GM21390 (cell line): Measurements from ENCODE around the gene SLC18A3.

ENCODE experiments used
- ATAC-seq: cut with Tn5 transposase; IDR thresholded peaks from one replicate; pipeline ENCODE4 v1.9.1; 2021; ENCODE audit not compliant: unreplicated experiment

Gene SLC18A3

DNA sequence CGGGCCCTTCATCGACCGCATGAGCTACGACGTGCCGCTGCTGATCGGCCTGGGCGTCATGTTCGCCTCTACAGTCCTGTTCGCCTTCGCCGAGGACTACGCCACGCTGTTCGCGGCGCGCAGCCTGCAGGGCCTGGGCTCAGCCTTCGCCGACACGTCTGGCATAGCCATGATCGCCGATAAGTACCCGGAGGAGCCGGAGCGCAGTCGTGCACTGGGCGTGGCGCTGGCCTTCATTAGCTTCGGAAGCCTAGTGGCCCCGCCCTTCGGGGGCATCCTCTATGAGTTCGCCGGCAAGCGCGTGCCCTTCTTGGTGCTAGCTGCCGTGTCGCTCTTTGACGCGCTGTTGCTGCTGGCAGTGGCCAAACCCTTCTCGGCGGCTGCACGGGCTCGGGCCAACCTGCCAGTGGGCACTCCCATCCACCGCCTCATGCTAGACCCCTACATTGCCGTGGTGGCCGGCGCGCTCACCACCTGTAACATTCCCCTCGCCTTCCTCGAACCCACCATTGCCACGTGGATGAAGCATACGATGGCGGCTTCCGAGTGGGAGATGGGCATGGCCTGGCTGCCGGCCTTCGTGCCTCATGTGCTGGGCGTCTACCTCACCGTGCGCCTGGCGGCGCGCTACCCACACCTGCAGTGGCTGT, 1.2 kb downstream of the SLC18A3 start:
- no peak for ATAC-seq

DNA sequence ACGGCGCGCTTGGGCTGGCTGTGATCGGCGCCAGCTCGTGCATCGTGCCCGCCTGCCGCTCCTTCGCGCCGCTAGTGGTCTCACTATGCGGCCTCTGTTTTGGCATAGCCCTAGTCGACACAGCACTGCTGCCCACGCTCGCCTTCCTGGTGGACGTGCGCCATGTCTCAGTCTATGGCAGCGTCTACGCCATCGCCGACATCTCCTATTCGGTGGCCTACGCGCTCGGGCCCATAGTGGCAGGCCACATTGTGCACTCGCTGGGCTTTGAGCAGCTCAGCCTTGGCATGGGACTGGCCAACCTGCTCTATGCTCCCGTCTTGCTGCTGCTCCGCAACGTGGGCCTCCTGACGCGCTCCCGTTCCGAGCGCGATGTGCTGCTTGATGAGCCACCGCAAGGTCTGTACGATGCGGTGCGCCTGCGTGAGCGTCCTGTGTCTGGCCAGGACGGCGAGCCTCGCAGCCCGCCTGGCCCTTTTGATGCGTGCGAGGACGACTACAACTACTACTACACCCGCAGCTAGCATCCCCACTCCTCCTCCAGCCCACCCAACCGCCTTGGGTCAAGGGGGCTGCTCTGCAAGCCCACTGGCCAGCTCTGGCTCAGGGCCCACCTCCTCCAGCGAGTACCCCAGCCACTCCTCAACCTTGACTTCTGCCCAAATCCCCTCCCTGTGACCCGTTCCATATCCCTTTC, 1.9 kb downstream of the SLC18A3 start:
- no peak for ATAC-seq

DNA sequence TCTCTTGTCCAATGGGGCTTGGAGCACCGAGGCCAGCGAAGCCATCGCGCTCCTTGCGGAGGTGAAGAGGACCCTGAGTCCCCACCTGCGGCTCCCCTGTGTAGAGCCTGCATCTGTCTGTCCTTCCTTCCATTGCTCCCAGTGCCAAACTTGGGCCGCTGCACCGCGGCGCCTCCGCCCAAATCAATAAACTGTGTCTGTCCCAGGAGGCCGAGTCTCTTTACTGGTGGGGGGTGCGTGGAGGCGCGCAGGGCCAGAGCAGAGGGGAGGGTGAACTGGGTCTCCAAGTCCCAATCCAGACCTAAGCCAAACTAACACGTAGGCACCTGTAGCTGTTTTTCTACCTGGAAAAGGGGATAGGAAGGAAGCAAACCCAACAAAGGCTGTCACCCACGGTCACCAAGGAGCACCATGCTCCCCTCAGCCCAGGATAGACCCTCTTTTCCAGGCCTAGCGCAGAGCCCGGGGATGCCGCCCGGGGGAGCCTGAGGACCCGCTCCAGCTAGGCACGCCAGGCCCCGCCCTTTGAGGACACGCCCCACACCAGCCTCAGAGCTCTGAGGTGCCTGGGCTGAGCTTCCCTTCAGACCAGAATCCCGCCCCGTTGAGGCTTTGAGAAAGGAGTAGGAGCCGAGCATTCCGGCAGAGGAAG, 2.5 kb downstream of the SLC18A3 start:
- no peak for ATAC-seq

DNA sequence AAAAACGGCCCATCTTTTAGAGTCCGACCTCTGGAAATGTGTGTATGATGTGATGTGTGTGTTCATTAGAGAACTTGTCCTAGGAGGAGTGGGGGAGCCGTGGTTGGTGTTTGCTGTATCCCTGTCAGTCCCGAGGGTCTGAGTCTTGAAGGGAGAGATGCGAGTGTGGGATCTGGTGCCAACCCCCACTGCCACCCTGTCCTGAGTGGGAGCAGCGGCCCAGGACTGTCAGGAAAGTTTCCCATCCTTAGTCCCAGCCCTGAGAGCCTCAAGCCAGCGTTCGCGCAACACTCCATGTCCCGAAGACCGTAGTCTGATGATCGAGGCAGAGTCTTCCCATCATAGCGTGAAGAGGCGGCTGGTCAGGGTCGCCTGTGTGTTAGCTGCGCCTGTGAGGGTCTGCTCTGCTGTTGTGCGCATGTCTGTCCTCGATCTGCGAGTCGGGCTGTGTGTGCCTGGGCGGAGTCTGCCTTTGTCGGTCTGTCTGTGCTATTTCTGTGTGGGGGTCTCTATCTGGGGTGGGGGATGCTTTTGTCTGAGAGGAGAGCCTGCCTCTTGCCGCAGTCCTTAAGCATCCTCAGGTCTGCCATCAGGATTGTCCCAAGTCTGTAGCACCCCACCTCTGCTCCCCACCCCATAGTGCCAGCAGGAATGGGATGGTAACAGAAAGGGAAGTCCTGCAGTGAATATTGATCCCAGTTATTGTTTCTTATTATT, 3.2 kb downstream of the SLC18A3 start:
- no peak for ATAC-seq

DNA sequence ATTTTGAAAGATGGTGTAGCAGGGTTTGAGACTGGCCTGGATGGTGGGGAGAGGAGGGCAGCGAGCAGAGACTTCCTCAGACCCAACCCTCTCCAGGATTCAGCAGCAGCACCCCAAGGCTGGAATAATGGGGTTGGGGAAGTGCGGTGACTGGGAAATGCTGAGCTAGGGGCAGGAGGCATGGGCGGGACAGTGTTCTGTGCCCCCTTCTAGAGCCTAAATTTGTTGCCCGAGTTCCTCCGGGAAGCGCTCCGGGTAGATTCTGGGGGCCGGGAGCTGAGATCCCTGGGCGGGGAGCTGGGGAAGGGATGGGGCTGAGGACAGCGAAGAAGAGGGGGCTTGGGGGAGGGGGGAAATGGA, 3.8 kb downstream of the SLC18A3 start, which contains the start of gene CHAT:
TSS of gene CHAT (plus strand) at position 156 of the 360 bp plus-strand sequence. CDS start at position 309, 153 bp downstream.
- no peak for ATAC-seq

DNA sequence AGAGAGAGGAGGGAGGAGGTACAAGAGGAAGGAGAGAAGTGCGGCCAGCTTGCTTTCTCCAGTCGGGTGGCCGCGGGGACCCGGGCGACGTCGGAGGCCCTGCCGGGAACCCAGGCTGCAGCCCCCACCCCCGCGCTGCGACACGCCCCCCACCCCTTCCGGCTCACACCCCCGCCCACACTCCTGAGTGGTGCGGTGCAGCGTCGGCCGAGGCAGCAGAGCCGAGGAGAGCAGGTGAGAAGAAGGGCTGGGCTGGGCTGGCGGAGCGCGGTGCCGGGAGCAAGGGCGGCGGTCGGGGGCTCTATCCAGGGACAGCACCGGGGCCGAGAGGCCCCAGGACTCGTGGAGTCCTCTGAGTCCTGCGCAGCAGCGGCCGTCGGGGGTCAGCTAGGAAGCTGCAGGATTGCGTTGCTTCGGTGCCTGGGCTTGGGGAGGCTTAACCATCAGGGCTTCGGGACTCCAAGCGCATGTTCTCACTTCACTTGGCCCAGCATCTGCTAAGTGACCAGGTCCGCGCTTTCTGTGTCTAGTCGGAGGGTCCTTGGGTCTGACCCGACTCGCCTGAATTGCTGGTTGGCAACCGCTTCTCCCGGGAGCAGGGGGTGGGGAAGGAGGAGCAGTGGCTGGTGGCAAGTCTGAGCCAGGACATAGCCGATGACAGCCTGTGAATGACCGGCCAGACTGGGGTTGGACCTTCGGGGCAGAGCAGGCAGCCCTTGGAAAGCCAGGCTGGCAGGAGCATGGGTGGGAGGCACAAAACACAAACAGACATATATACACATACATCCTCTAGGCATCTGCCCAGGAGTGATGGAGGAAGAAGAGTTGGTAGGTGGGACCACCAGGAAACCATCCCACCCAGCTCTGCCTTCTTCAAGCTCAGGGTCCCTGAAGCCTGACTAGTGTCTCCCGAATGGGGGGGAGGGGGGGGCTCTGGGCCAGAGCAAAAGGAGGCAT, 4.4 kb downstream of the SLC18A3 start:
- no peak for ATAC-seq

DNA sequence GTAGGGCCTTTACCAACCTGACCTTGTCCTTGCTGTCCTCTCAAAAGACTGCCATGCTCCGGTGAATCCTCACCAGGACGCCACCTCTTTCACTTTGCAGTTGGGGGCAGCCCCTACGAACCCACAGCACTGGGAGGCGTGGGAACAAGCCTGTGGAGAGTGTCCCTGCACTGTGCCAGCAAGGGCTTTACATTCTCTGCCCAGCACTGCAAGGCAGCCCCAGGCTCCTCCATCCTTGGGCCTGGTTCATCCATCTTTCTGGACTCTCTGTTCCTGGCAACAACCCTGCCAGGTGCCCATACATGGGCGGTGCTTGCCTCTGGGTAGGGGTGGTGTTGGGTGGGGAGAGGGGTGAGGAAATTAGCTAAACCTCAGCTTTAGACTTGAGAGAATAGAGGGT, 5.1 kb downstream of the SLC18A3 start:
- no peak for ATAC-seq

DNA sequence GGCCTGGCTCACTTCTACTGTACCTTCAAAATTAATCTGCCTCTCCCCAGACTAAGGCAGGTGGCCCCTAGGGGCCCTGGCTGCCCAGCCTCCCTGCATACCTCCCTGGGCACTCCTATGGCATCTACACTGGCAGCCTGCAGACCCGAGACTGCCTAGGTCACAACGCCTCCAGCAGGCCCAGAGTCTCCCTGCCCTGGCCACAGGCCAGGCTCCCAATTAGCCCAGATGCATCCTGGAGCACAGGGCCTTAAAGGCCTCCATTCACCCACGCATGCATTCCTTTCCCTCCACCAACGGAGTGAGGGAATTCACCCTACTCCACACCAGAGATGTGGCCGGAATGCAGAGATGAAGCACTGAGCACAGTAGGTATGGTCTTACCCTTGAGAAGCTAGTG, 5.6 kb downstream of the SLC18A3 start:
- ATAC-seq: no peak

DNA sequence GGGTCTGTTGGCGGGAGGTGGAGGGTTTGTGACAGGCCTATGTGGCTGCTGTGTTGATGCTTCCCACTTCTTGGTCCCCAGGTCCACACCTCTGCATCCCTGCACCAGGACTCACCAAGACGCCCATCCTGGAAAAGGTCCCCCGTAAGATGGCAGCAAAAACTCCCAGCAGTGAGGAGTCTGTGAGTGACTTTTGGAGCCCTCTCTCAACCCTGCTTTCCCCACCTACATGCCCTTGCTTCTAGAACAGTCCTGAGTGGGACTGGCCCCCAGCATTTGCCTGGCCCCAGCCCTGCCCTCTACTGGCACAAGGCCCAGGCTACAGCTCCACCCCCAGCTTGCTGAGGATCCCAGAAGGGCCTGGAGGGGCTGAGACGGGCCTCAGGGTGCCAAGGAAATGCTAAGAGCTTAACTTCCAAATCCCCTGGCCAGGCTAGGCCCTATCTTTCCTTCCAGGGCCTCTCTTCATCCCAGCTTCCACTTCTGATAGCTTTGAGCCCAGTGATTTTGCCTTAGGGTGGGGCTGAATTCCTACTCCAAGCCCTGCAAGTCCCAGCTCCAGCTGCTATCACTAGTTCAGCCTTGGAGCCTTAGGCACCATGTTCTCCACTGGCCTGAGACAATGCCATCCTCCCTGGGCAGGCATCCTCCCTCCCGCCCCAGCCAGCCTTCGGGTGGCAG, 6.5 kb downstream of the SLC18A3 start:
- no peak for ATAC-seq

DNA sequence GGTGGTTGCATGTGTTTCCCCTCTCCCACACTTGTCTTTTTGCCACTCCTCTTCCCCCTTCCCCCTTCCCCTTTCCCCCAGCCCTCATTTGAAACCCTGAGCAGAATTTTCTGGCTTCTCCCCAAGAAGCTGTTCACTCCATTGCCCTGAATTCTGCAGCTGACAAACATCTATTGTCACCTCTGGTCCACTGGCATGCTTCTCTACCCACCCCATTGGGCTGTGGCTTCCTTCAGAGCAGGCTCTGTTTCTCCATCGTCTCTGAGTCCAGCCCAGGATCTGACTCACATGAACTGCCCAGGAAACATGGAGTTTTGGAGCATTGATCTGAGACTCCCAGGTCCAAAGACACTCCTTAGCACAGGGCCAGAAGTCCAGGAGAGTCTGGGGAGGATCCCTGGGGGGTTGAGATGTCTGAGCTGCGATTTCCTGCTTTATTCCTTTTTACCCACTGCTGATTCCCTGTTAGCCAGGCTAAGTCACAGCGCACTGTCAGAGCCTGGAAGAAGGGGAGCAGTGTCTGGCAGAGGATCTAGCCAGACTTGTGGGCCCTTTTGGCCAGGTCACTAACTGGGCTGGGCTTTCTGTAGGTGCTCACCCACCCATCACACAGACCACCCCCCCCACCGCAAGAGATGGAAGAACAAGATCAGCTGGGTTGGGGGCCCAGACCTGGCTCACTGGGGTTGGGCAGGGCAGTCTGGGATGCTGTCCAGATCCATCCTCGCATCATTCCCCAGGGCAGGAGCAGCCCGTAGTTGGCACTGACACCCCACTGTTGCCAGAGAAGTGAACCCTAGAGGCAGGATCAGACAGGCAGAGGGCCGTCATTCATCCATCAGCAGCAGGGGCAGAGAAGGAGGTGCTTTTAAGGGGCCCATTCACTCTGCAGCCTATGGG, 7.3 kb downstream of the SLC18A3 start:
- no peak for ATAC-seq

DNA sequence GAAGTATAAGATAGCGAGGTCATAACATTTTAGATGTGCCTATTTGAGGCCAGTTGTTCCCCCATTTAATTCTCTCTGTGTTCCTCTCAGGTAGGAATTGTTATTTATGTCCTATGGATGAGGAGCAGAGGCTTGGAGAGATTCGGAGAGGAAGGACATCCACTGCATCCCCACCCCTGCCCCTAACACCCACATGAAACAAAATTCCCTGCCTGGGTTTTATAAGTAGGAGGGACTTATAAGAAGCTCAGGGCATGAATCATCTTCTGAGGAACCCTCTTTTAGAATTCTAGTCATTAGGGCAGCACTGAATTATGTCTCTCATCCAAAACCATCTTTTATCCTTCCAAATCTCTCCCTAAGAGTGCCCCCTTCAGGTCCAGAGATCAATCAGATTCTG, 8.7 kb downstream of the SLC18A3 start:
- ATAC-seq: no peak

DNA sequence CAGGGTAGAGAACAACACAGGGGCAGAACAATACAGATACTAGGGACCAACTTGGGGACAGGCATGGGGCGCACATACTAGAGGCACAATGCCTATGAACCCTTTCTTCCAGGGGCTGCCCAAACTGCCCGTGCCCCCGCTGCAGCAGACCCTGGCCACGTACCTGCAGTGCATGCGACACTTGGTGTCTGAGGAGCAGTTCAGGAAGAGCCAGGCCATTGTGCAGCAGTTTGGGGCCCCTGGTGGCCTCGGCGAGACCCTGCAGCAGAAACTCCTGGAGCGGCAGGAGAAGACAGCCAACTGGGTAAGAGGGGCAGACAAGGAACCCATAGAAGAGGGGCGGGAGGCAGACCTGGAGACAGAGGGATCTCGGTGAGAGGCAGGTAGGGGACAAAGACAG, 9.5 kb downstream of the SLC18A3 start:
- ATAC-seq: no peak

DNA sequence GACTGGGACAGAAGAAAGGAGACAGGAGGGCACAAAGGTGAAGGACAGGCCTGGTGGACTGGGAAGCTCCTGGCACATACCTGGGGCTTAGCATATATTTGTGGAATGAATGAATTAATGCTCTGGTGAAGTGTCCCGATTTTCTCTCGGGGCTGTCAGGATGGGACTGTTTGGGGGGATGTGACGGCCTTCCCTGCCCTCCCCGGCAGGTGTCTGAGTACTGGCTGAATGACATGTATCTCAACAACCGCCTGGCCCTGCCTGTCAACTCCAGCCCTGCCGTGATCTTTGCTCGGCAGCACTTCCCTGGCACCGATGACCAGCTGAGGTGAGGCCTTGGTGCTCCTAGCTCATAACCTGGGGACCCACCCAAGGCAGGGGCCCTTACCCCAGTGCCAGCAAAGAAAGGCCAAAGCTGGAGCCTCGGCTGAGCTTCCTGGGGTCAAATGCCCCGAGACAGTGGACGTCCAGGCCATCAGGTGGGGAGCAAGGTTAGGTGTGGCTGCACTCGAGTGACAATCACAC, 10.2 kb downstream of the SLC18A3 start:
- ATAC-seq: no peak

DNA sequence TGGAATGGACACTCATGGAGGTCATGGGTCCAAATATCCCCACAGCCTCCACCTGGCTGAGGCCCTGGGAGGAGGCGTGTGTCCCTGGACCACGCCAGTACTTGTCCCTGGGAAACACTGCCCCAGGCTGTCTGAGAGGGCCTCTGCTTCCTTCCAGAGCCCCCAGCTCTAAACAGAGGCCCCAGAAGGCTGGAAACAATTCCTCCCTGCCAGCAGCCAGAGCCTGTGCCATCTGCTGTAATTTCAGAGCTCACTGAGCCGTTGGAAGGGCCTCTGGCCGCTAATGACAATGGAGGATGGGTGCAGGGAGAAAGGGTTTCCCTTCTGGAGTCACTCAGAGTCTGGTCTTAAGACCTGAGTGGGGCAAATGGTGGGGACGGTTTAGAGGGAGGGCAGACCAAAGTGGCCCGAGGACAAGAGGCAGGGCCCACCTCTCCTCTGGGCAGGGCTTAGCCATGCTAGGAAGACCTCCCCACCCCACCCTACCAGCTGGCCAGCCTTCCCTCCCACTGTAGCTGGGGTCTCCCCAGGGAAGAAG, 10.8 kb downstream of the SLC18A3 start:
- ATAC-seq: no peak

DNA sequence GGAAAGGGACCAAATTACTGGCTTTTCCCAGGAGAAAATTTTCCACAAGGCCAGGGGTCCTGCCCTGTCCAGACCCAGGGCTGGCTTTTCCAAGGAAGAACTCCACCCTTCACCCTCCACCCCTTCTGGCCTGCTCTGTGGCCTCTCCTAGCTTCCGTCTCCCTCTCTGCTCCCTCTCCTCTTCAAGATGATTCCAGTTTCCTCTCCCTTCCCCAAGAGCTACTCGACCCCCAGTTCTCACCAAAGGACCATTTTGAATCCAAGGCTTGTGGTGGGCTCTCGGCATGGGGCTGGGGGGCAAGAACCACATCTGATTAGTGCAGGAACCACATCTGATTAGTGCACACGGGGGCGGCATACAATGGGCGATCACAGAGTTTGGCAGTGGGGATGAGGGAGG, 11.5 kb downstream of the SLC18A3 start:
- ATAC-seq: no peak

DNA sequence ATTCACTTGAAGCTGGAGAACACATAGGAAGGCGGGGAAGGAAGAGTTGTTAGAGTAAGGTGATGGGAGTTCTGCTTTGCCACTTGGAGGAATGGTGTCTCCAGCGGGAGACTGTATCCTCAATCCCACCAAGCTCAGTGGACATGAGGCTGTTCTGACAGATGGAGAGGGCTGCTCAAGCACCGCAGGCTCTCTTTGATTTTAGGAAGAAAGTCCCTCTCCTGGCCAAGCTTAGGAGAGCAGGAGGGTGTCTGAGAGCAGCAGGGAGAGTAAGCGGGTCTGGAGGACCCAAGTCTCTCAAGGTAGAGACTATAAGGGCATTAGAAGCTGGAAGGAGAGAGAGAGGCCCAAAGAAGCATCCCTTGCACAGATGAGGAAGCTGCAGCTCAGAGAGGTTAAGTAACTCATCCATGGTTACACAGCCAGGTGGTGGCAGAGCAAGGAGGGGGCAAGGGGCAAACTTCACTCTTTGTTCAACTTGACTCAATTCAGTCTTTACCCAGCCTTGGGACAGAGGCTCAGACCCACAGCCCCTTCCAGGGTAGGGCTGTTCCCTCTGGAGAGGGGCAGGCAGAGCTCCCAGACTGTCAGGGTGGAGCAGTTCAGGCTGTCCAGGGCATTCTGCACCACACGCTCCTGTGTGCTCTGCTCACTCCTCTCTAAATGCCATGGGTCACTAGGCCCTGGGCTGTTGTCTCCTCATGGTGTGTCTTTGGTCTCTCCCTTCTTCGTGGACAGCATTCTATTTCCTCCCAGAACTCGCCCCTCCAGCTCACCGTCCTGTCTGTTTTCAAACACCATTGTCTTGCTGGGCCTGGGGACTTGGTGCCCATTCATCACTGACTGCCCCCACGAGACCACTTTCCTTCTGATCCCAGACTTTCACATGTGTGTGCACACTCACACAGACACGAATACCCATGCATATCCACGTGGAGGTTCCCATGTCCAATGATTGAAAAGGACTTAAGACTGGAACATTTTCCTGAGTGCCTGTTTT, 12.6 kb downstream of the SLC18A3 start:
- ATAC-seq: no peak

DNA sequence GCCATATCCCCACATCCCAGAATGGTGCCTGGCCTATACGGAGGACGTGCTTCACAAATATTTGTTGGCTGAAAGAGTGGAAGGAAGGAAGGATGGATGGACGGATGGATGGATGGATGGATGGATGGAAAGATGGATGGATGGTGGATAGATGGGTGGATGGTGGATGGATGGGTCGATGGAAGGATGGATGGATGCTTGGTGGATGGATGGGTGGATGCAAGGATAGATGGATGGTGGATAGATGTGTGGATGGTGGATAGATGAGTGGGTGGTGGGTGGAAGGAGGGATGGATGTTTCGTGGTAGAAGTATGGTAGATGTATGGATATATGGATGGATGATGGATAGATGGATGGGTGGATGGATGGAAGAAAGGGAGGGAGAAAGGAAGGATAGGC, 14.5 kb downstream of the SLC18A3 start:
- ATAC-seq: no peak
